Measurements from ENCODE around the gene PGGHG.
"Not testable (repeated sequence)": the region's sequence is repeated elsewhere in the genome, so short reads cannot be mapped to it uniquely, and the experiment has no call there.

PGGHG gene

DNA sequence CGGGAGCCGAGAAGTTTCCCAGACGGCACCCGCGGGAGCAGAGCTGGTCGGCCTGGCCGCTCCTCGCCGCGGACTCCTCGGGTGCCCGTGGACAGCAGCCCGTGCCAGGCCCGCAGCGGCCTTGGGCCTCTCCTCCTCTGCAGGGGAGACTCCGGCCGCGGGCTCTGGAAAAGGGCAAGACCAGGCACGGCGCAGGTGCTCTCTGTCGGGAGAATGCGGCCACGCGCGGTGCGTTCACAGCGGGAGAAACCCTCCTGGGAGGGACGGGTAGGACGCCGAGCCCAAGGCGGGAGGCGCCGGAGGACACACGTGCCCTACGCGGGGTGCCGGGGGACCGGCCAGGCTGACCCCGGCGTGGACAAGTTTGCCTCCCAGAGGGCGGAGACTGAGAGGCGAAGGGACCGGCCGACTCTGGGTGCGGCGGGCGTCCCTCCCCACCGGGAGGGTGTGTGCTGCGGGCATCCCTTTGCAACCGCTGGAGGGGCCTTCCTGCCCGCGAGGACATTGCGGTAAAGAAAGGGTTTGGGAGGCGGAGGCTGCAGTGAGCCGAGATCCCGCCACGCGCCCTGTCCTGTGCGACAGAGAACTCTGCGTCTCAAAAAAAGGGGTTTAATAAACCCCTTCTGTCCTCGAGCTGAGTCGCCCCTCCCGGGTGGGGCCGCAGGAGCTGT, 27.2 kb downstream of the PGGHG start:
- no peak for DNase-seq

DNA sequence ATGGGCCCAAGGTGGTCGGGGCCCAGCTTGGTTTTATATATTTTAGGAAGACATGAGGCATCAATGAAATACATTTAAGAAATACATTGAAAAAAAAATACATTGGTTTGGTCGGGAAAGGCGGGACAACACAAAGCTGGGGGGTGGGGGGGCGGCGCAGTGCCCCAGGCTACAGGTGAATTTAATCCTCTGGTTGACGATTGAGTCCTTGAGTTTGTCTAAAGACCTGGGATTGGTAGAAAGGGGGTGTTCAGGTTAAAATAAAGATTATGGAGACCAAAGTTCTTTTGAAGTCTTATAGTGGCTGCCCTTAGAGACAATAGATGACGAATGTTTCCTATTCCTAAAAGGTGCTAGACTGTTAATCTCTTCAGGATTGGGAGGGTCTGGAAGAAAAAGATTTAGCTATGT, 28.0 kb downstream of the PGGHG start:
- no peak for DNase-seq

DNA sequence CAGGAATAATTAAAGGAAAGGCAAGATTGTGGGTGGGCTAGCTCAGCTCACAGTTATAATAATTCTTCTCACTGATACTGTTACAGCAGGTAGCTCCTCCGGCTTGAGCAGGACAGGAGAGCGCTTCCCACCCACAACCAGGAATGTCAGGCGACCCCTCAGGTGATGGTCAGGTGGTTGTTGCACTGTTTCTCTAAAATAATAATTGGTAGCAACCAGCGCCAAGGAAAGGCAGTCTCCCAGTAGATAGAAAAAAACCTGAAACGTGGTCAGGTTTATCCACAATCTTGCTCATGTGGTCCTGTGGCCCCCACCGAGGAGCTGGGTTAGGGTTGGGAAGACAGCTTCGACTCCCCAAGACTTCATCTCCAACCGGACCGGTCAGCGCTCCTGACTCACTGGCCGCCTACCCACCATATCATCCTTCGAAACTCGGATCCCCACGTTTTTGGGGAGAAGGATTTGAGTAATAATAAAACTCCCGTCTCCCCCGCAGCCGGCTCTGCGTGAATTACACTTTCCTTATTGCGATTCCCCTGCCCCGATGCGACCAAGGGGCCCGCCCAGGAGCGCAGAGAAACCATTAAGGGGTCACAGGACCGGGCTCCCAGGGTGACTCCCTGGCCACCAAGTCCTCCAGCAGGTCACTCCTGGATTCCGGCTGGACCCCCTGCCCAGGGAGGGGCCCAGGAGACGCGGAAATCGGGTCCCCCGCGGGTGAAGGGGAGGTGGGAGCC, 28.9 kb downstream of the PGGHG start:
- not testable (repeated sequence) for DNase-seq

DNA sequence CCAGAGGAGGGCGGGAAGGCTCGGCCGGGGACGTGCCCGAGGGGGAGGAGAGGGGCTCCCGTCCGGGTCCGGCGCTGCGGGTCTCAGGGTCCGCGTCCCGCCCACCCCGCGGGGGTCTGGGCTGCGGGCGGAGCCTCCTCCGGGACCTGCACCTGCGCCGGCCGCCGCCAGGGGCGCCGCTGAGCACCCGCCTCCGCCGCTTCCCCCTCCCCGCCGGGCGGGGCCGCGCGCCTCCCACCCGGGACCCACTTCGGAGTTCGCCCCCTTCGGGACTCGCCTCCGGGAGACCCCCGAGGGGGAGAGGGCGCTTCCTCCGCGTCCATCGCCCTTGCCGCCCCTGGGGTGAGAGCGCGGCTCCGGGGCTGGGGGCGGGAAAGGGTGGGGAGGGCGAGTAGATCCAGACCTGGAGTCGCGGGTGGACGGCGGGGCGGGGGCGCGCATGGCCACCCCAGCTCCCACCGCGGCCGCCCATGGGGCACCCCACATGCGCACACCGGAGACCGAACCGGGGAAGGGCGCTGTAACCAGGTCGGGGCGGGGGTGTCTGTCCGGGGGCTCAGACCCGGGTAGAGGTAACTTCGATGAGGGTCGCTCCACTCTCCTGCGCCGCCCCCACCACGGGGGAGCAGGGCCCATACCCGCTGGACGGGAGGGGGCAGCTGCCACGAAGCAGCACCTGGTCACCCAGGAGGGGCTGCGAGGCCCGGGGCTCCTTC, 29.6 kb downstream of the PGGHG start:
- not testable (repeated sequence) for DNase-seq

DNA sequence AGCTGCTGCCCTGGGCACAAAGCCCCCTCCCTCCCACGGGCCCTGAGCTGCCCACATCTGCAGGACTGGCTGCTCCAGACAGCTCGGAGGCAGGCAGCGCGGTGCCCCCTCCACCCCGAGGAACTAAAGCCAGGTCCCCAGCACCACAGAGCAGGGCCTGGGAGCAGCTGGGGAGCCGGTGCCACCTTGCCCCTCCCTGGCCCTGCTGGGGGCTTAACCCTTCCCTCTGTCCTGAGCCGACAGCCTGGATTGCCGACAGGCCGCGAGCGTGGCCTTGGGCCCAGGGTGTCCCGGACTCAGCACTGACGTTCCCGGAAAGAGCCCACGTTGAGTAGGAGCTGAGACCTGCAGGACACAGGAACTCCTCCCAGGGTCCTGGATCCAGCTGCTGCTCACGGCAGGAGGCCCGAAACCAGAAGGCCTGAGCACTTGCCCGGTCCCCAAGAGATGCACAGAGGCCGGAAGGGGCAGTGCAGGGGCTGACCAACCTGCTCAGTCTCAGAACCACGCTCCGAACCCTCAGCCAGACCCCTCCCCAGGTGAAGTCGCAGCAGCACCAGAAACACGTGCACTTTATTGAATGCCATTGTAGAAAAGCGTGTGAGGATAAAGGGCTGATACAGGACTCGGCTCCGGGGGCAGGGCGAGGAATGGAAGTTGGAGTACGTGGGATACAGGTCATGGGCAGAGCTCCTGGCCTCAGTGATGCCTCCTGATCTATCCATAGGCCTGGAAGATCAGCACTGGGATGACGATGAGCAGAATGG, 30.4 kb downstream of the PGGHG start:
- DNase-seq: not testable (repeated sequence)

DNA sequence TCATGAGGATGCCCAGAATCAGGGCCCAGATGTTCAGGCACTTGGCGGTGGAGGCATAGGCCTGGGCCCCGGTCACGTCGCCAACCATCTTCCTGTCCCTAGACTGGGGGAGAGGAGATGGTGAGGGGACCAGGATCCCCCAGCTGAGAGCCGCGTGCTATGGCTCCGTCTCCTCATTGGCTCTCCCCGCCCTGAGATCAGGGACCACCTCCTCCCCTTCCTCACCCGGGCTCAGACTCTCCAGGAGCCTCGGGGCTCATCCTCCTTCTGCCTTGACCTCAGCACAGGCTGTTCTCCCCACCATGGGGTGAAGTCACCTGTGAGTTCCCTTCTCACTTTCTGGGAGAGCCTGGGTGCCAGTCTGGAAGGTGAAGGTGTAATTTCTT, 31.0 kb downstream of the PGGHG start:
- not testable (repeated sequence) for DNase-seq

DNA sequence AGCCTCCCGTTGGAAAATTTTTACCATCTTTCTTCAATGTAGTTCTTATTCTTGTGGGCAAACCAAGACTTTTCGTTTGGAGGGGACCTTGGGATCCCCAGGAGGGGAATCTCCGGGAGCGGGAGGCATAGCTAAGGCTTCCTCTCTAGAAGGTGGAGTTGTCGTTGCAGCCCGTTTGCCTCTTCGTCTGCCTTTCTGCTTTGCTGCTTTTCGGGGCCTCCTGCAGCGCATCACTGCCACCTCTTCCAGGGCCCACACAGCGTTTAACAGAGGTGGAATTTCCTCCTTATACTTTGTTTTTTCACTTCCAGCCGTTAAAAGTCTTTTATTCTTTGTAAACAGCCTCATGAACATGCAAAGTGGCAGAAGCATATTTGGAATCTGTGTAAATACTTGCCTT, 35.2 kb downstream of the PGGHG start:
- DNase-seq: no peak

DNA sequence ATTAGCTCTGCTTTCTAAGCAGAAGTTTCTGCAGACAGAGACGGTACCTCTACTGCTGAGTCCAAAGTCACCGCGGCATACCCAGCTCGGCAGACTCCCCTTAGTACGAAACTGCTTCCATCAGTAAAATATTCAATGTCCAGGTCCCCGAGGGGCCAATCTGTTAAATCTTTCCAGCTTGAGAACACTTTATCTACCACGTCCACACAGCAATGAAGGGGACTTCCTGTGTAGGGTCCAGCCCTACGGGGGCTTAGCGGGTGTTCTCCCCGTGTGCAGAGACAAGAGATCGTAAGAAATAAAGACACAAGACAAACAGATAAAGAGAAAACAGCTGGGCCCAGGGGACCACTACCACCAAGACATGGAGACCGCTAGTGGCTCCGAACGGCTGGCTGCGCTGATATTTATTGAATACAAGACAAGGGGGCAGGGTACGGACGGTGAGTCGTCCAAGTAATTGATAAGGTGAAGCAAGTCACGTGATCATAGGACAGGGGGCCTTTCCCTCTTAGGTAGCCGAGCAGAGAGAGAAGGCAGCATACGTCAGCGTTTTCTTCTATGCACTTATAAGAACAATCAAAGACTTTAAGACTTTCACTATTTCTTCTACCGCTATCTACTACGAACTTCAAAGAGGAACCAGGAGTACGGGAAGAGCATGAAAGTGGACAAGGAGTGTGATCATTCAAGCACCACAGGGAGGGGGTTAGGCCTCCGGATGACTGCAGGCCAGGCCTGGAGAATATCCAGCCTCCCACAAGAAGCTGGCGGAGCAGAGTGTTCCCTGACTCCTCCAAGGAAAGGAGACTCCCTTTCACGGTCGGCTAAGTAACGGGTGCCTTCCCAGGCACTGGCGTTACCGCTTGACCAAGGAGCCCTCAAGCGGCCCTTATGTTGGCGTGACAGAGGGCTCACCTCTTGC, 35.9 kb downstream of the PGGHG start:
- DNase-seq: not testable (repeated sequence)

DNA sequence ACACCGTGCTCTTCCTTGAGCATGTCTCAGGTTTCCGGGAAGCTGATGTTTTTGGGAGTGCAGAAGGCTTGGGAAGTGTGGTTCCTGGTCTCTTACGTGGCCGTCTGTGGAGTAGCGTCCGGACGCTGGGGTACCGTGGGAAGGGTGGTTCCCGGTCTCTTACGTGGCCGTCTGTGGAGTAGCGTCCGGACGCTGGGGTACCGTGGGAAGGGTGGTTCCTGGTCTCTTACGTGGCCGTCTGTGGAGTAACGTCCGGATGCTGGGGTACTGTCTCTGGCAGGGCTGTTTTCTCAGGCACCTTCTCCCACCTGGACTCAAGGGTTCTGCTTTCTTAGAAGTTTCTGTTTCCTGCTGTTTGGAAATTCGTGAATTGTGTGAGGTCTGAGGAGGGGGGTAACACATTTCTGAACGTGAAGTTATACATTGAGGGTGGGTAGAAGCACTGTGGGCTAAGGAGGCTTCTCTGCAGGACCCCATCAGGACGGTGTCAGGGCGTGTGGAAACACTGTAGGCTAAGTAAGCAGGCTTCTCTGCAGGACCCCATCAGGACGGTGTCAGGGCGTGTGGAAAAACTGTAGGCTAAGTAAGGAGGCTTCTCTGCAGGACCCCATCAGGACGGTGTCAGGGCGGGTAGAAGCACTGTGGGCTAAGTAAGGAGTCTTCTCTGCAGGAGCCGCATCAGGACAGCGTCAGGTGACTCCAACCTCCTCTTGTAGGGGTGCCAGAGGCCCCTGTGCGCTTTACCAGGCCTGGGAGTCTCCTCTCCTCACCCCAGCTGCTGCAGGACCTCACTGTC, 37.1 kb downstream of the PGGHG start:
- DNase-seq: no peak

DNA sequence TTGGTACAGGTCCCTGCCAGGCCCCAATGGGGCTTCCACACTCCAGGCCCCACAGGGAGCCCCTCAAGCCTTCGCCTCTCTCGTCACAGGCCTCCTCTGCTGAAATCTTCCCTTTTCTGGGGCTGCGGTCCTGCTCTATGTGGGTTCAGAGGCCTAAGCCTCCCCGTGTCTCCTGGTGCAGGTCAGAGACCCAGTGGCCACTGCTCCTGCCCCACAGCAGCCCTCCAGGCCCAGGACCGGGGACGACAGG, 37.6 kb downstream of the PGGHG start:
- DNase-seq: no peak

DNA sequence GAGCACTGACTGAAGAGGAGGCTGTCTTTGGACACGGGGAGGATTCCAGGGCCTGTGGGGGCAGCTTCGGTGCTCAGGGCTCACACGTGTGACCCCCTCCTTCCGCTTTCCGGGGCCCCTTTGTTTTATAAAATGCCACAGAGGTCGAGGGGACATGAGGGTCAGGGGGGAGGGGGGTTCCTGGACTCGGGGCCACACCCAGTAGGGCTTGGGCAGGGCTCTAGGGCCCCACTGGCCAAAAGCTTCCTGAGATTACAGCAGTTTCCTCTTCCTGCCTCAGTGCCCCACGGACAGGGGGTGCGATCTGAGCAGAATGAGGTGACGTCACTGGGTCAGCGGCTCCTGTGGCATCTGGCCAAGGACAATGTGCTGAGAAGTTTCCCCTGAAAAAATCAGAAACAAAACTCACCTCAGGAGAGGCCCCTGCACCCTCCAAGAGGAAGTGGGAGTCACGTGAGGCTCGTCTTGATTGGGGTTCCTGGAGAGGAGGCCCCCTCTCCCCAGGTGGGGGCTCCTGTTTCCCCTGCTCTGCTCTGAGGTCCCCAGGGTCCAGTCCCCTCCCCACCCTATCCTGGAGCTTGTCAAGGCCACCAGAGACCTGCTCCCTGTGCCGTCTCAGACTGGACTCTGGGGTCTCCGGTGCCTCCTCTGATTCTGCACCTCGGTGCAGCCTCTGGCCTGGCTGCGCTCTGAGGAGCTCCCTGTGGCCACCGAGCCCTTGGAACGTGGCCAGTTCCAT, 38.1 kb downstream of the PGGHG start:
- DNase-seq: no peak

DNA sequence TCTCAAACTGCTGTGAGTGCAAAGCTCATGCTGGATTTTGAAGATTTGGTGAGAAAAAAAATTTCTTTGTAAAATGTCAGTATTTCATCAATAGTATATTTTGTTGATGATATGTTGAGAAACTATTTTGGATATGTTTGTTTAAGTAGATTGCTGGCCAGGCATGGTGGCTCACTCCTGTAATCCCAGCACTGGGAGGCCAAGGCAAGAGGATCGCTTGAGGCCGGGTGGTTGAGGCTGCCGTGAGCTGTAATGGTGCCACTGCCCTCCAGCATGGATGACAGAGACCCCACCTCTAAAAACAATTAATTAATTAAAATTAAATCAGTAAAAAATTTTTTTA, 38.6 kb downstream of the PGGHG start:
- no peak for DNase-seq

DNA sequence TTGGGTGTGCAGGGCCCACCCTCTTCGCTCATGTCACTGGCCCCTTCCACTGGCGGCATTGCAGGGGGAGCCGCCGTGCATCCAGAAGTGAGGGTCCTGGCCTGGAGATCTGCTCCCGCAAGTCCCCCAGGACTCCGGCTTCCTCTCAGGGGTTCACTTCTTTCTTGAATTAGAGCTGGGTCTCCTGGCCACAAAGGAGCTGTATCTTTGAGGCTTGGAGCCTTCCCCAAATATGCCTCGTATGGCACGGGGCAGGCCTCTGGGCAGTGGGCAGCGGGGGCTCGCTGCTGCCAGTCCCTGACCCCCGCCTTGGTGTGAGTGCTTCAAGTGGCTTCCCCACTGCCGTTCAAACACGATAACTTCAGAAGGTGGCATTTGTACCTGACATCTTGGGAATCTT, 39.1 kb downstream of the PGGHG start:
- DNase-seq: no peak

DNA sequence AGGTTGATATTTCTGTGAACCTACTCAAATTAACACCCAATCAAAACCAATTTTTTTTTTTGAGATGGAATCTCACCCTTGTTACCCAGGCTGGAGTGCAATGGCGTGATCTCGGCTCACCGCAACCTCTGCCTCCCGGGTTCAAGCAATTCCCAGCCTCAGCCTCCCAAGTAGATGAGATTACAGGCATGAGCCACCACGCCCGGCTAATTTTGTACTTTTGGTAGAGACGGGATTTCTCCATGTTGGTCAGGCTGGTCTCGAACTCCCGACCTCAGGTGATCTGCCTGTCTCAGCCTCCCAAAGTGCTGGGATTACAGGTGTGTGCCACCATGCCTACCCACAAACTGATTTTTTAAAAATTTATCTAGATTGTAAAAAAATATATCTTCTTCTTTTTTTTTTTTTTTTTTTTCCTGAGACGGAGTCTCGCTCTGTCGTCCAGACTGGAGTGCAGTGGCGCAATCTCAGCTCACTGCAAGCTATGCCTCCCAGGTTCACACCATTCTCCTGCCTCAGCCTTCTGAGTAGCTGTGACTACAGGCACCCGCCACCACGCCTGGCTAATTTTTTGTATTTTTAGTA, 39.7 kb downstream of the PGGHG start:
- not testable (repeated sequence) for DNase-seq

DNA sequence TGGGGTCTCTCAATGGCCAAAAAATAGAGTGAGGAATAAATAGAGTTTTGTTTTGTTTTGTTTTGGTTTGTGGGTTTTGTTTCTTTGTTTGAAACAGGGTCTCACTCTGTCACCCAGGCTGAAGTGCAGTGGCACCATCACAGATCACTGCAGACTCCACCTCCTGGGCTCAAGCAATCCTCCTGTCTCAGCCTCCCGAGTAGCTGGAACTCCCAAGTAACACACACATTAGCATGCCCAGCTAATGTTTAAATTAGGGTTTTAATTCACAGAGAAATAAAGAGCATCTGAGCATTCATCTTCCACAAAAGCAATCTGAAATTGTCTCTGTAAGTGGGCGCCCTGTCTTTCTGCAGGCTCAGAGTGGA, 40.9 kb downstream of the PGGHG start:
- DNase-seq: no peak

DNA sequence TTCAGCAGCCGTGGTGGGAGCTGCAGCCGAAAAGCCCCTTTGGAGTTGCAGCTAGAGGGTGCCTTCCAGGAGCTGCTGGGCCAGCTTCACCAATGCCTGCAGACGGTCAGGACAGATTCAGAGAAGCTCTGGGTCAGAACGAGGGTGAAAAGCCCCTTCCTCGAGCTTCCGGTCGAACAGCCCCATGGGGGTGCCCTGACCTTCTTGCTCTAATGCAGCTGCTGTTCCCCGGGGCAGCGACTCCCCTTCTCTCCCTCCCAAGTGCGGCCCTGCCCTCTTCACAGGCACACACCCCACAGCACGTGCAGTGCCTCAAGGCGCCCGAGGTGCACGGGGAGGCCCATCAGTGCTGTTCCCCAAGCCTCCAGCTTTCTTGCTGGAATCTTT, 41.4 kb downstream of the PGGHG start:
- DNase-seq: no peak

DNA sequence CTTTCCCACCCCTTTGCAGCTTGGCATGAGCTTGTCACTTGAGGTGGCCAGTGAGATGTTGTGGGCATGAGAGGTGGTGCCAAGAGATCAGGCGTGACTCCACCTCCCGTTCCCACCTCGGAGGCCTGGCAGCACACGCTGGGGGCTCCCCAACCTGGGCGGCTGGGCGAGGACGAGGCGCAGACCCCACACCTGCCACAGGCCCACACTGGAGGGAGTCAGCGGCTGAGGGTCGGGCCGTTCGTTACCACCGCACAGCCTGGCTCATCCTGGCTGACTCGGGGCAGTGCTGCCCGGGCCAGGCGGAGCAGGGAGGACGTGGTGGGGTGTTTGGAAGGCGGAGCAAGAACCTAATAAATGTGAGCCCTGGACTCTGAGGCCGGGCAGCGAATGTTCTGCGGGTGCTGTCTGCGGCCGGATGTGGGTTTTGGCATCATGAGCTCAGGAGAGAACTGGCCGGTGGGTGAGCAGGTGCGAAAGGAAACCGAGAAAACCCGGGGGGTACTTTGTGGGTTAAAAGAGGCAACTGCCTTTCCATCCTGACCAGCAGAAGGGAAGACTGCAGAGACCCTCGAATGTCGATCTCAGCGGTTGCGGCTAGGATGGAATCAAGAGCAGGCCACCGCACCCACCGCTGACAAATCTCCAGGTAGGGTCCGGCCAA, 41.9 kb downstream of the PGGHG start:
- DNase-seq: no peak

DNA sequence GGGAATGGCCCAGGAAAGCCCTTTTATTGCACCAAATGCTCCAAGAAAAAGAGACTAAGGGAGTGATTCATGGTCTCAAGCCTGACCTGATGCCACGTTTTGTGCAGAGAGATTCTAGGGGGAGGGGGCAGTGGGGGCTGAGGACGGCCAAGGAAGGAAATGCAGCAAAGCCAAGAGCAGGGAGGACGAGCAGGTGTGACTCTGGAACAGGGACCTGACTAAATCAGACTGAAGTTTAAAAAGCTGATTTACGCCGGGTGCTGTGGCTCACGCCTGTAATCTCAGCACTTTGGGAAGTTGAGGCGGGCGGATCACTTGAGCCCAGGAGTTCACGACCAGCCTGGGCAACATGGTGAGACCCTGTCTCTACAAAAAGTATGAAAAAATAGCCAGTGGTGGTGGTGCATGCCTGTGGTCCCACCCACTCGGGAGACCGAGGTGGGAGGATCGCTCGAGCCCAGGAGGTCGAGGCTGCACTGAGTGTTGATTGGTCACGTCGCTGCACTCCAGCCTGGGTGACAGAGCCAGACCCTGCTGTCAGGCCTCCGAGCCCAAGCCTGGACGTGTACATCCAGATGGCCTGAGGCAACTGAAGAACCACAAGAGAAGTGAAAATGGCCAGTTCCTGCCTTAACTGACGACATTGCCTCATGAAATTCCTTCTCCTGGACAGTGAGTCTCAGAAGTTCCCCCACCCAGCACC, 42.6 kb downstream of the PGGHG start:
- DNase-seq: no peak
